ENCODE measurements around the gene FILIP1.

FILIP1 gene

DNA sequence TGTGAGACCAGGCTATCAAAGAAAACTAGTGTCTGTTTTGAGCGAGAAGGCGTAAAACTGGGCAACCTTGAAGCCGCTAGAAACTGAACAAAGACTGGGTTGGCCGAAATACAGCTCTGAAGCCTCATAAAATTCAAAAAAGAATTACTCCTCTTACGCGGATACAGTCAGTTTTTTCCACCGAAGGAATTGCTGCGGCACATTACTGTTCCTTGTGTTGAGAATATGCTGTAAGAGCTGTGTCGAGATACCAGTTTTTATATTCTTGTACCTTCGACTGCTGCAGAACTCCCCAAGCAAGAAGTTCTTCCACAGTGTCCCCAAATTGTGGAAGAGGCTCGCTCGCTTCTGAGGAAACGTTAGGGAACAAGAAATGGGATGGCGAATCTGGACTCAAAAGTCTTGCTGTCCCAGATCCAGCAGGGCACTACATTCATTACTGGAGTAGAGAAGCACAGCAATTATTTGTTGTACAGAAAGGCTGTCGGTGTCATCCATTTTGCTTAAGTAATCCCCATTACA lies 249.5 kb downstream of the FILIP1 start:
- peak overlapping the region; percentile 89 for H3K27ac ChIP-seq
- TF ChIP-seq, protein P1, sequence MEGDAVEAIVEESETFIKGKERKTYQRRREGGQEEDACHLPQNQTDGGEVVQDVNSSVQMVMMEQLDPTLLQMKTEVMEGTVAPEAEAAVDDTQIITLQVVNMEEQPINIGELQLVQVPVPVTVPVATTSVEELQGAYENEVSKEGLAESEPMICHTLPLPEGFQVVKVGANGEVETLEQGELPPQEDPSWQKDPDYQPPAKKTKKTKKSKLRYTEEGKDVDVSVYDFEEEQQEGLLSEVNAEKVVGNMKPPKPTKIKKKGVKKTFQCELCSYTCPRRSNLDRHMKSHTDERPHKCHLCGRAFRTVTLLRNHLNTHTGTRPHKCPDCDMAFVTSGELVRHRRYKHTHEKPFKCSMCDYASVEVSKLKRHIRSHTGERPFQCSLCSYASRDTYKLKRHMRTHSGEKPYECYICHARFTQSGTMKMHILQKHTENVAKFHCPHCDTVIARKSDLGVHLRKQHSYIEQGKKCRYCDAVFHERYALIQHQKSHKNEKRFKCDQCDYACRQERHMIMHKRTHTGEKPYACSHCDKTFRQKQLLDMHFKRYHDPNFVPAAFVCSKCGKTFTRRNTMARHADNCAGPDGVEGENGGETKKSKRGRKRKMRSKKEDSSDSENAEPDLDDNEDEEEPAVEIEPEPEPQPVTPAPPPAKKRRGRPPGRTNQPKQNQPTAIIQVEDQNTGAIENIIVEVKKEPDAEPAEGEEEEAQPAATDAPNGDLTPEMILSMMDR (conservative IDR thresholded peaks at IDR 0.05) = no peak

DNA sequence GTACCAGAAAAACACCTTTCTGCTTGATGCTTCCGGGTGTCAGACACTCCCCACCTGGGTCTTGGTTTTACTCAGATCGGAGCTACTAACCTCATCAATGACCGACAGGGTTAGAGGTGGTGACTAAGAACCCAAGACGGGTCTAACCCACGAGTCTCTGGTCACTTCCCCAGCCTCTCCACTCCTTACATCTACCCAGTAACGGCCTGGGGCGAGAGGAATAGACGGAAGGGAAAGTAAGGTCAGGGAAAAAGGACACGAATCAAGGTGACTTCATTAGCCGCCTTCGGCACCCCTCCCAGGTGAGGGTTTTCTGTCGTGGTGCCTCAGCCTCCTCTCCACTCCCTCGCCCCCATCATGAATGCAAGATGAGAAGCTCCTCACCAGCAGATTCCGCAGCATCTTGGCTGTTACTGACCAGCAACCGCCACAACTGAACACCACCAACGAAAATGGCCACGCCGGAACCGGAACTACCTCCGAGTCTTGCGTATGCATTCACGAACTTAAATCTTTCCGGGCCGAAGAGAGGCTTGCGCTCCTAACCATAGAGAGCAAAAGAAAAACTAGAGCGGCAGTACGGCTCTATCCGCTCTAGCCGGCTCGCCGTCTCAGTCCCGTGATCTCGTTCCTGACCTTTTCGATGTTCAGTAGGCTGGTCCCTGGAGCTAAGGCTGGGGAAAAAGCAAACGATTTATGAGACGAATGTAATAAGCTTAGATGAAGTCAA lies 250.1 kb downstream of the FILIP1 start, which contains the start of gene COX7A2:
Gene COX7A2 (minus strand): TSS at position 469 of the 730 bp plus-strand sequence. CDS start 67 bp downstream, at position 402.
- TF ChIP-seq, protein P1 (conservative IDR thresholded peaks at IDR 0.05) = no peak
- peak within 1 kb of the TSS; percentile 89 for H3K27ac ChIP-seq

All from VCaP (cell line).